Epithelial cell of prostate (primary cell): ENCODE results near the gene MINPP1.
A peak's percentile ranks its signal among the peaks of the same experiment; 100 is the strongest.
"Not testable (repeated sequence)": the region's sequence is repeated elsewhere in the genome, so short reads cannot be mapped to it uniquely, and the experiment has no call there.

Experiments
- DNase-seq: peaks from one replicate; pipeline ENCODE4 v3.0.0-alpha.2; 2011; ENCODE audit warnings: low read depth, low spot score
- H3K27ac ChIP-seq: fragments of 450-650 bp; 2 replicates; pipeline ENCODE4 v1.5.1; 2017; ENCODE audit warnings: mild to moderate bottlenecking

Gene MINPP1

GRCh38 chr10:87504640-87505365 lies at the start of gene MINPP1:
Gene MINPP1, plus strand, starts transcription at chr10:87504893. Its CDS starts 23 bp downstream, at chr10:87504916.
- DNase-seq = peak; percentile 24
- peak within 1 kb of the TSS; percentile 80 for H3K27ac ChIP-seq

GRCh38 chr10:87456586-87457220 lies 48.0 kb upstream of the MINPP1 start:
- not testable (repeated sequence) for DNase-seq, H3K27ac ChIP-seq

GRCh38 chr10:87461751-87462150 lies 42.9 kb upstream of the MINPP1 start:
- not testable (repeated sequence) for H3K27ac ChIP-seq, DNase-seq

- H3K27ac ChIP-seq, DNase-seq: not testable (repeated sequence)
Measured at GRCh38 chr10:87466849-87467248, 37.8 kb upstream of the MINPP1 start.

GRCh38 chr10:87488733-87489132 lies 16.0 kb upstream of the MINPP1 start:
- DNase-seq = not testable (repeated sequence)

GRCh38 chr10:87490285-87490684 lies 14.4 kb upstream of the MINPP1 start:
- not testable (repeated sequence) for H3K27ac ChIP-seq, DNase-seq

More at GRCh38 chr10:87488733-87489132, 16.0 kb upstream of the MINPP1 start:
- not testable (repeated sequence) for H3K27ac ChIP-seq

- not testable (repeated sequence) for H3K27ac ChIP-seq, DNase-seq
Measured at GRCh38 chr10:87492450-87492849, 12.2 kb upstream of the MINPP1 start.

- not testable (repeated sequence) for H3K27ac ChIP-seq, DNase-seq
Measured at GRCh38 chr10:87495446-87495845, 9.2 kb upstream of the MINPP1 start.

GRCh38 chr10:87497386-87497785 lies 7.3 kb upstream of the MINPP1 start:
- not testable (repeated sequence) for DNase-seq, H3K27ac ChIP-seq

- not testable (repeated sequence) for DNase-seq, H3K27ac ChIP-seq
Measured at GRCh38 chr10:87498106-87498789, 6.4 kb upstream of the MINPP1 start.

GRCh38 chr10:87500646-87501048 lies 4.0 kb upstream of the MINPP1 start:
- no peak for DNase-seq
- no peak overlapping the region for H3K27ac ChIP-seq

GRCh38 chr10:87503401-87503800 lies 1.3 kb upstream of the MINPP1 start:
- DNase-seq = no peak
- H3K27ac ChIP-seq = no peak overlapping the region

- peak overlapping the region; percentile 80 for H3K27ac ChIP-seq
- DNase-seq = no peak
Measured at GRCh38 chr10:87503886-87504285, 807 bp upstream of the MINPP1 start.

- no peak for DNase-seq
- peak overlapping the region; percentile 80 for H3K27ac ChIP-seq
Measured at GRCh38 chr10:87504307-87504639, 420 bp upstream of the MINPP1 start.

- no peak for DNase-seq
- H3K27ac ChIP-seq = peak overlapping the region; percentile 80
Measured at GRCh38 chr10:87505366-87506111, 846 bp downstream of the MINPP1 start.

- H3K27ac ChIP-seq = no peak overlapping the region
- no peak for DNase-seq
Measured at GRCh38 chr10:87506956-87507355, 2.3 kb downstream of the MINPP1 start.

- no peak for DNase-seq
- no peak overlapping the region for H3K27ac ChIP-seq
Measured at GRCh38 chr10:87507879-87508483, 3.3 kb downstream of the MINPP1 start.

GRCh38 chr10:87508837-87509236 lies 4.1 kb downstream of the MINPP1 start:
- no peak for DNase-seq
- no peak overlapping the region for H3K27ac ChIP-seq

- DNase-seq = no peak
Measured at GRCh38 chr10:87510025-87510424, 5.3 kb downstream of the MINPP1 start.

GRCh38 chr10:87511526-87511925 lies 6.8 kb downstream of the MINPP1 start:
- no peak for DNase-seq
- H3K27ac ChIP-seq = no peak overlapping the region

More at GRCh38 chr10:87510025-87510424, 5.3 kb downstream of the MINPP1 start:
- H3K27ac ChIP-seq = no peak overlapping the region
